NB4 (cell line): ENCODE results near the gene FXYD5.
A peak's percentile ranks its signal among the peaks of the same experiment; 100 is the strongest.

Experiments
- DNase-seq: peaks from one replicate; pipeline ENCODE4 v3.0.0; 2010; ENCODE audit warnings: low read depth
- H3K4me3 ChIP-seq: one replicate; pipeline ENCODE4 v1.5.1; 2011; ENCODE audit warnings: mild to moderate bottlenecking, low read depth, low read length, moderate library complexity
- MYC ChIP-seq: IDR thresholded peaks from 2 replicates; pipeline ENCODE4 v1.6.1; 2011; ENCODE audit warnings: low read depth, low read length
- POLR2A ChIP-seq: IDR thresholded peaks from 2 replicates; pipeline ENCODE4 v1.6.1; 2011; ENCODE audit warnings: mild to moderate bottlenecking; ENCODE audit not compliant: insufficient read length; ENCODE audit errors: extremely low read depth
- TF ChIP-seq, protein P1 (sequence below): IDR thresholded peaks from one replicate; pipeline ENCODE4 v1.5.1; 2012; ENCODE audit warnings: low read depth, low read length
- TF ChIP-seq, protein P2 (sequence below): IDR thresholded peaks from 2 replicates; pipeline ENCODE4 v1.6.1; 2011; ENCODE audit warnings: low read depth, low read length

FXYD5 gene

DNA sequence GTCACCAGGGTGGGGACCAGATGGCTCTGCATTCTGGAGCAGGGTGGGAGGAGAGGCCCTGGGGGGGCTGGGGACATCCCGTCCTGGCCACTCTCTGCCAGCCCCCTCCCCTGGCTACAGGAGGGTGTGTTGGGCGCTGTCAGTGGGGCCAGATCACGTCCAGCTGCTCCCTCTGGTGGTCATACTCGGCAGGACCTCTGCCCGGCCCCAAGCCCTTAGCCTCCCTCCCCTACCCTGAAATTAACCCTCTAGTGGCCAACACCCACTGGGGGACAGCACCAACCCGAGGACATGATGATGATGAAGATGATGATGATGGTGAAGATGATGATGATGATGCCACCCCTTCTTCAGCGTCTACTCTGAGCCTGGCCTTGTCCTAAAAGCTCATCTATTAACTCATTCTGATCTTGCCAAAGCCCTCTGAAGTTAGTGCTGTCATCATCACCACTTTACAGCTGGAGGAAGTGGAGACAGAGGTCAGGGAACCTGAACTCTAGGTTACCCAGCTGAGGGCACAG, 19.1 kb upstream of the FXYD5 start:
- peak; percentile 60 for DNase-seq
- TF ChIP-seq POLR2A (no peak), MYC (peak; percentile 17; the same call in 1 of the 2 replicates)
- TF ChIP-seq, protein P1, sequence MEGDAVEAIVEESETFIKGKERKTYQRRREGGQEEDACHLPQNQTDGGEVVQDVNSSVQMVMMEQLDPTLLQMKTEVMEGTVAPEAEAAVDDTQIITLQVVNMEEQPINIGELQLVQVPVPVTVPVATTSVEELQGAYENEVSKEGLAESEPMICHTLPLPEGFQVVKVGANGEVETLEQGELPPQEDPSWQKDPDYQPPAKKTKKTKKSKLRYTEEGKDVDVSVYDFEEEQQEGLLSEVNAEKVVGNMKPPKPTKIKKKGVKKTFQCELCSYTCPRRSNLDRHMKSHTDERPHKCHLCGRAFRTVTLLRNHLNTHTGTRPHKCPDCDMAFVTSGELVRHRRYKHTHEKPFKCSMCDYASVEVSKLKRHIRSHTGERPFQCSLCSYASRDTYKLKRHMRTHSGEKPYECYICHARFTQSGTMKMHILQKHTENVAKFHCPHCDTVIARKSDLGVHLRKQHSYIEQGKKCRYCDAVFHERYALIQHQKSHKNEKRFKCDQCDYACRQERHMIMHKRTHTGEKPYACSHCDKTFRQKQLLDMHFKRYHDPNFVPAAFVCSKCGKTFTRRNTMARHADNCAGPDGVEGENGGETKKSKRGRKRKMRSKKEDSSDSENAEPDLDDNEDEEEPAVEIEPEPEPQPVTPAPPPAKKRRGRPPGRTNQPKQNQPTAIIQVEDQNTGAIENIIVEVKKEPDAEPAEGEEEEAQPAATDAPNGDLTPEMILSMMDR, result peak; percentile 61
- TF ChIP-seq, protein P2, sequence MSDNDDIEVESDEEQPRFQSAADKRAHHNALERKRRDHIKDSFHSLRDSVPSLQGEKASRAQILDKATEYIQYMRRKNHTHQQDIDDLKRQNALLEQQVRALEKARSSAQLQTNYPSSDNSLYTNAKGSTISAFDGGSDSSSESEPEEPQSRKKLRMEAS, result no peak
- no peak overlapping the region for H3K4me3 ChIP-seq

DNA sequence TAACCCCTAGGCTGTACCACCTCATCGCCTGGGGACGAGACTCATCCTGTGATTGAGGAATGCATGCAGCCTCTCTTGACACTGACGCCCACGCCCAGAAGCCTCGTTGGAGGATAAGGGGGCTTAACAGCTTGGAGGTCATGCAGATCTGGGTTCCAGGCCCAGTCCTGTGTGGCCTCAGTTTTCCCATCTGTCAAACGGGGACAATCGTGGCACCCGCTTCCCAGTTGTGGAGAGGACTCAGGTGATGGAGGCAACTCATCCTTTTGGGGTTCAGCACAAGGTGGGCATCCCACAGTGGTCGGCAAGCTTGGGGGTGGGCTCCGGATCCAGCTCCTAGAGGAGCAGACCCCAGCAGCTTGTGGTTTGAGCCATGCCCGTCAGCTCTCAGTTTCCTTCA, 18.3 kb upstream of the FXYD5 start:
- TF ChIP-seq, protein P2, result no peak
- TF ChIP-seq, protein P1, result no peak
- TF ChIP-seq POLR2A, result no peak
- TF ChIP-seq MYC, result no peak
- no peak for DNase-seq
- no peak overlapping the region for H3K4me3 ChIP-seq

DNA sequence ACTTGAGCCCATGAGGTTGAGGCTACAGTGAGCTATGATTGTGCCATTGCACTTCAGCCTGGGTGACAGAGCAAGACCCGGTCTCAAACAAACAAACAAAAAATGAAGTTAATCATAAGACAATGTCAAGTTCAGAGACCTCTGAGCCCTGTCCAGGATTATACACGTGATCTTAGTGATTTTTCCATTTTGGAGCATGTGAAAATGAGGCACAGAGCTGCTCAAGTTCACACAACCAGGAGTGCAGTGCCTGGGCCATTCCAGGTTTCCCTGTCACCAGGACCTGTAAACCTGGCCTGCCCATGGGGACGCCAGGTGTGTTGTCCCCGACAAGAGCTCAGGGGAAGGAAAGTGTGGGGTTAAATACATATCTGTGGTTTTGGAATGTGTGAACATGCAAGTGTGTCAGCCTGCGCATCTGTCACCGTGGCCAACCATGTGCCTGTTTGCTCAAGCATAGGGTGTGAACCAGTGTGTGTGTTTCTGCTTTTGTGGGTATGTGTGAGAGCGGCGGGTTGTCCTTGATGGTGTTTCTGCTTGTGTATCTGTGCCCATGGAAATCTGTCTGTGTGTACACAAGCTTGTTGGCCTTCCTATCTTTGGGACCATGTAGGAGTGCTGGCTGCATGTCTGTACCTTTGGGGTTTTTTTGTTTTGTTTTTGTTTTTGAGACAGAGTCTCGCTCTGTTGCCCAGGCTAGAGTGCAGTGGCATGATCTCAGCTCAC, 17.4 kb upstream of the FXYD5 start:
- DNase-seq, result no peak
- no peak overlapping the region for H3K4me3 ChIP-seq
- TF ChIP-seq, protein P2, result no peak
- no peak for TF ChIP-seq MYC
- TF ChIP-seq POLR2A, result no peak
- TF ChIP-seq, protein P1, result no peak

DNA sequence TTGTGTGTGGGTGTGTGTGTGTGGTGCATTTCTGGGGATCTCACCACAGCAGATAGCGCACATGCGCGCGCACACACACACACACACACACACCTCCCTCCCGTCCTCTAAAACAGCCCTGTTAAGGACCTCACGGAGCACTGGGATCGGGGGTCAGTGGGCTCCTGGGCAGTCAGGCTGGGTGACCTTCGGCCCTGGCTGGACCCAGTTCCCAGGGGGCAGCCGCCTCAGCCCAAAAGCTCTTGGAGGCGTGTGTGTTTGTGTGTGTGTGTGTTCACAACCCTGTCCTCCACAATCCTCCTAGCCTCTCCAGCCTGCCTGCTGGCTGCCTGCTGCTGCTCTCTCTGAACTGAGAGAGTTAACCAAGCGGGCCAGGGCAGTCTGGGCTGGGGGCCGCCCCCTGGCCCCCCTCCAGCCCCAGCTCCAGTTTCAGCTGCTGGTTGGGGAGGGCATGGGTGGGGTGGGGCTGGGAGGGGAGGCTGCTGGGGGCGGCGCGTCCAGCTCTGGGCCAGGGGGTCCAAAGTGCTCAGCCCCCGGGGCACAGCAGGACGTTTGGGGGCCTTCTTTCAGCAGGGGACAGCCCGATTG, 16.1 kb upstream of the FXYD5 start, which contains the start of gene FXYD1:
FXYD1 (plus strand) TSS at position 520 of the 588 bp plus-strand sequence. CDS start 1,256 bp downstream, outside the sequence.
- no peak within 1 kb of the TSS for H3K4me3 ChIP-seq
- DNase-seq, result no peak
- TF ChIP-seq MYC (no peak), POLR2A (no peak)
- TF ChIP-seq, protein P1, result no peak
- TF ChIP-seq, protein P2, result no peak

DNA sequence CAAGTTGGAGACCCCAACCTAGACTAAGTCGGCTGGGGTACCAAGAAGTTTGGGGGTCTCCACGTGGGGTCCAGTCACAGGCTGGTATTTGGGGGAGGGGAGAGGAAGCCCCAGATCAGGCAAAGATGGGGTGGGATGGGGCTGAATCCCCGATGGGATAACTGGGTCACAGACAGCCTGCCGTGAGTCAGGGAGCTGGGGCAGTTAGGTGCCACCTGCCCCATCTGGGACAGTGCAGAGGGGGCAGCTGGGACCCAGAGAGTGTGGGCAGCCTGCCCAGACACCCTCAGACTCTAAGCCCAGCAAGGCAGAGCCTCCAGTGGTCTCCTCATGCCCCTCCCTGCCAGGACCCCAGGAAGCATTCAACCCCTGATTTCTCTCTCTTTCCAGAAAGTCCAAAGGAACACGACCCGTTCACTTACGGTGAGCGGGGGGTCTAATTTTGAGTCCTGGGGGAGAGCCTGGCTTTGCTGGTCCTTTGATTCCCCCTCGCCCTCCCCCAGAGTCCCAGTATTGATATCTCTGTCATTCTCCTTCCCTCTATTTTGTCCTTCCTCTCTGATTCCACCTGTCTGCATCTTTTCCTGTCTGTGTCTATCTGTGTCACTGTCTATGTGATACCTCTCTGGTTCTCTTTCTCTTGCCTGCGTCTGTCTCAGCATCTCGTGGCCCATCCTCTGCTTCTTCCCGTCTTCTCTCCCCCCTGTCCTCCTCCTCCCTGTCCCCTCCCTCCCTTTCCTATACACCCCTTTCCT, 14.2 kb upstream of the FXYD5 start:
- TF ChIP-seq, protein P2, result no peak
- TF ChIP-seq POLR2A, result no peak
- TF ChIP-seq, protein P1, result no peak
- TF ChIP-seq MYC, result no peak
- no peak overlapping the region for H3K4me3 ChIP-seq
- no peak for DNase-seq
